GM12878 (cell line): ENCODE data around the gene ACADVL. TPM values are rescaled to one million over a fixed set of nuclear protein-coding genes. Genes with fewer than 3 reads are reported as not detected.

Experiments used
- ATAC-seq: fragments of 200-7000 bp; cut with Tn5 transposase; 3 replicates; pipeline ENCODE4 v1.9.1; 2020; ENCODE audit warnings: mild to moderate bottlenecking, moderate library complexity
- BruUV-seq: library from RNA; stranded (reverse); fragments of 400-500 nt; replicated peaks from 2 replicates; lab custom pipeline; 2021; lab: Mats Ljungman, UMichigan
- CTCF ChIA-PET: fragments of 300-600 bp; sonication (Branson Sonifier 250); formaldehyde crosslinking; extraction: SDS; loops from one replicate; lab custom pipeline; 2021; ENCODE audit warnings: inconsistent platforms; lab: Yijun Ruan, JAX
- POLR2A ChIA-PET: fragments of 350-600 bp; formaldehyde crosslinking; extraction: SDS; loops from one replicate; lab custom pipeline; 2021; ENCODE audit warnings: inconsistent platforms; lab: Charles Lee
- RAD21 ChIA-PET: fragments of 300-600 bp; sonication (Branson Sonifier 250); formaldehyde crosslinking; loops from one replicate; lab custom pipeline; 2023; ENCODE audit warnings: antibody characterized with exemption; ENCODE audit not compliant: unreplicated experiment; lab: Charles Lee
- SMC1A ChIA-PET: fragments of 300-600 bp; sonication (Branson Sonifier 250); formaldehyde crosslinking; loops from one replicate; lab custom pipeline; 2023; ENCODE audit not compliant: unreplicated experiment, uncharacterized antibody; lab: Charles Lee
- DNase-seq: peaks from one replicate; pipeline ENCODE4 v3.0.0-alpha.2; 2011; ENCODE audit warnings: low read depth, low spot score
- FAIRE-seq: peaks from 3 replicates; lab custom pipeline; 2011; peaks lifted over from hg19 to GRCh38; lab: Jason Lieb, UNC
- H2AFZ ChIP-seq: 2 replicates; pipeline ENCODE4 v1.6.0; 2011; ENCODE audit warnings: low read depth, low read length, control low read depth; ENCODE audit not compliant: control insufficient read depth
- H3K27ac ChIP-seq: 2 replicates; pipeline ENCODE4 v1.5.1; 2011; ENCODE audit warnings: control low read depth; ENCODE audit not compliant: control insufficient read depth, insufficient read depth
- H3K27me3 ChIP-seq, 2 experiments: replicated peaks in 1 of 2; 2 replicates each; pipeline versions ENCODE4 v1.6.0 to v1.6.1; 2011; ENCODE audit warnings: low read length in 1 of 2; ENCODE audit not compliant: control insufficient read depth in 2 of 2, insufficient read depth in 2 of 2
- H3K36me3 ChIP-seq, 2 experiments: 2 replicates each; pipeline ENCODE4 v1.5.1; 2011; ENCODE audit warnings: low read length in 1 of 2; ENCODE audit not compliant: control insufficient read depth in 2 of 2, insufficient read depth in 2 of 2
- H3K4me1 ChIP-seq: 2 replicates; pipeline ENCODE4 v1.6.1; 2011; ENCODE audit warnings: mild to moderate bottlenecking, low read length, moderate library complexity, mixed read lengths; ENCODE audit not compliant: control insufficient read depth, insufficient read depth
- H3K4me2 ChIP-seq: 2 replicates; pipeline ENCODE4 v1.6.0; 2011; ENCODE audit warnings: control low read depth; ENCODE audit not compliant: control insufficient read depth, insufficient read depth
- H3K4me3 ChIP-seq: fragments of 200-600 bp; sonication (generic); 2 replicates; pipeline ENCODE4 v1.5.1; 2016
- H3K79me2 ChIP-seq: 2 replicates; pipeline ENCODE4 v1.6.0; 2011; ENCODE audit warnings: low read length; ENCODE audit not compliant: control insufficient read depth, insufficient read depth
- H3K9ac ChIP-seq: 2 replicates; pipeline ENCODE4 v1.8.0; 2011; ENCODE audit warnings: low read length, control low read depth, mixed read lengths; ENCODE audit not compliant: control insufficient read depth, insufficient read depth
- H3K9me3 ChIP-seq: replicated peaks from 3 replicates; pipeline ENCODE4 v1.5.1; 2011; ENCODE audit warnings: mild to moderate bottlenecking, low read length; ENCODE audit not compliant: control insufficient read depth, insufficient read depth
- H4K20me1 ChIP-seq: 2 replicates; pipeline ENCODE4 v1.6.0; 2011; ENCODE audit not compliant: control insufficient read depth, insufficient read depth
- BMI1 ChIP-seq: fragments of 450-650 bp; IDR thresholded peaks from 2 replicates; pipeline ENCODE4 v1.6.1; 2016; ENCODE audit warnings: mild to moderate bottlenecking, moderate library complexity, borderline replicate concordance
- CREB1 ChIP-seq: IDR thresholded peaks from 2 replicates; pipeline ENCODE4 v1.6.1; 2012; ENCODE audit warnings: low read depth, mild to moderate bottlenecking, inconsistent platforms
- ESRRA ChIP-seq: IDR thresholded peaks from 2 replicates; pipeline ENCODE4 v1.6.1; 2012; ENCODE audit warnings: mild to moderate bottlenecking, low read length, improper control_type of control experiment
- IRF4 ChIP-seq: IDR thresholded peaks from 2 replicates; pipeline ENCODE4 v1.6.1; 2011; ENCODE audit warnings: low read depth, low read length
- NFYA ChIP-seq: IDR thresholded peaks from 2 replicates; pipeline ENCODE4 v1.6.1; 2011; ENCODE audit warnings: low read depth, mild to moderate bottlenecking, low read length, improper control_type of control experiment, borderline replicate concordance
- NR2C1 ChIP-seq: fragments of 450-650 bp; IDR thresholded peaks from 2 replicates; pipeline ENCODE4 v1.6.1; 2017; ENCODE audit warnings: antibody characterized with exemption, mild to moderate bottlenecking, moderate library complexity
- NR2F1 ChIP-seq: fragments of 450-650 bp; conservative IDR thresholded peaks from 2 replicates; pipeline ENCODE4 v1.6.1; 2017; ENCODE audit warnings: mild to moderate bottlenecking
- POU2F2 ChIP-seq: IDR thresholded peaks from 3 replicates; pipeline ENCODE4 v1.6.1; 2011; ENCODE audit warnings: low read depth, mild to moderate bottlenecking, low read length, borderline replicate concordance
- RAD21 ChIP-seq: IDR thresholded peaks from 2 replicates; pipeline ENCODE4 v1.6.1; 2011; ENCODE audit warnings: mild to moderate bottlenecking, low read depth, low read length, moderate library complexity; ENCODE audit not compliant: insufficient read depth
- WGBS: methylation state at CpG from one replicate; pipeline ENCODE4 v1.1.6; 2016; ENCODE audit warnings: low lambda C conversion rate; ENCODE audit not compliant: insufficient replicate concordance, insufficient coverage; ENCODE audit errors: missing lambda C conversion rate; 5-methylcytosine and 5-hydroxymethylcytosine counted together
- in situ Hi-C: fragments of 300-500 bp; cut with MboI; formaldehyde crosslinking; loops from 9 replicates; pipeline ENCODE4 v1.14.3; 2018; ENCODE audit warnings: mixed read lengths
- intact Hi-C: fragments of 100-400 bp; cut with micrococcal nuclease; formaldehyde crosslinking; loops from one replicate; pipeline ENCODE4 v1.14.2; 2022; ENCODE audit not compliant: unreplicated experiment
- polyA plus RNA-seq, 11 experiments: library from polyadenylated mRNA; depleted of rRNA in 4 of 11; unstranded in 6 of 11; stranded (reverse) in 5 of 11; fragments of >200 nt; fragmentation: Nextera tagmentation in 4 of 11; fragmentation: Illumina TruSeq in 1 of 11; extraction: Ambion mirVana in 4 of 11; extraction: Trizol in 1 of 11; gene quantifications; 1 replicate in 1 of 11; 2 replicates in 10 of 11; pipeline versions ENCODE4 v1.2.1 to v1.2.3, GENCODE V29; 2011 to 2016; ENCODE audit warnings: inconsistent platforms in 2 of 11, missing spikeins in 2 of 11, low read depth in 1 of 11
- total RNA-seq, 4 experiments: library from RNA; depleted of rRNA in 3 of 4; stranded (reverse); fragments of >200 nt in 3 of 4; fragmentation: Illumina TruSeq in 1 of 4; extraction: Trizol in 1 of 4; gene quantifications; 2 replicates each; pipeline versions ENCODE4 v1.2.1 to v1.2.3, GENCODE V29; 2013 to 2021
- TF ChIP-seq, protein P1 (sequence below): fragments of 450-650 bp; IDR thresholded peaks from 2 replicates; pipeline ENCODE4 v1.6.1; 2017; ENCODE audit warnings: mild to moderate bottlenecking
- TF ChIP-seq, protein P2 (sequence below), 3 experiments: IDR thresholded peaks in 2 of 3; conservative IDR thresholded peaks in 1 of 3; 2 replicates each; pipeline ENCODE4 v1.5.1; 2011; ENCODE audit warnings: low read depth in 3 of 3, low read length in 3 of 3, mild to moderate bottlenecking in 3 of 3, control low read depth in 2 of 3, moderate library complexity in 2 of 3, inconsistent platforms in 1 of 3, mixed read lengths in 1 of 3; ENCODE audit not compliant: control insufficient read depth in 2 of 3, insufficient read depth in 1 of 3; ENCODE audit errors: extremely low read depth in 1 of 3
- TF ChIP-seq, protein P3 (sequence below): fragments of 450-650 bp; IDR thresholded peaks from 2 replicates; pipeline ENCODE4 v1.6.1; 2017; ENCODE audit warnings: antibody characterized with exemption, mild to moderate bottlenecking, moderate library complexity

Gene ACADVL
- total and polyA plus RNA-seq, 10 of the 15 experiments (the other 5 are each of a cell fraction or from before 2014, with no cell fraction given) = 25.4 to 232 (median 180) TPM

DNA sequence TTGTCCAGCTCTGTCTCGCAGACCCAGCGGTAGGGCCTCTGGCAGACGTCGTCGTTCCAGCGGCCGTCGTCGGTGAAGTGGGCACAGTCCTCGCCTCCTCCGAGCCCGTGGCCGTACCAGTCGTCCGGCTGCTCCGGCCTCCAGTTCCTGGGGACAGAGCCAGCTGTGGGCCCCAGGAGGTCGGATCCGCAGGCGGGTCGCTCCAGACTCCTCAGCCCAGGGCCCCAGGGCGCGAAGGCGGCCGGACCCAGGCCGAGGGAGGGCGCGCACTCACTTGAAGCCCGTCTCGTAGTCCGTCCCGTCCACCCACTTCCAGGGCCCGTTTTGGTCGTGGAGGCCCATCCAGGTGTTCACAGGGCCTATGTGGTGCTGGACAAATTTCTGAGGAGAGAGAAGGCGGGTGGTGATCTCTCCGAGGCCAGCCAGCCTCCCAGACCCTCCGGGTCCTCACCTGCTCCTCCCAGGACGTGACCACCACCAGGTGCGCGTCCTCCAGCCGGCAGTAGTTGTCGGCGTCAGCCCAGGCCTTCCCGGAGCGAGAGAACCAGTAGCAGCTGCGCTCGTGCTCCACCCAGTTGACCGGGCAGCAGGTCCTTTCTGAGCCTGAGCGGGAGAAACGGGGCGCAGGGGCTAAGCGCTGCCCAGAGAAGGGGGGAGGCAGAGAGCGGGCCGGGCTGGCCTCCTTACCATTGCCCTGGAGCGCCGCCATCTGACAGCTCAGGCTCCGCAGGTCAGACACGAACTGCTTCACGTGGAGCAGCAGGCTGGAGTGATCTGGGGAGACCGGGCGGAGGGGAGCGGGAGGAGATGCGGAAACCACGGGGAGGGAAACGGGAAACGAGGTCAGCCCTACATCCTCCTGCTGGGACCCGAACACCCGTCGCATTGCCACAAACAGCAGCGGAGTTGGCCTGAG, 45.8 kb upstream of the ACADVL start:
- ChIA-PET CTCF (interaction anchor here (1.6 kb wide), 1 partner anchor 128 kb away, joined by 4 read pairs; no protein-coding TSS in a partner anchor), RAD21 (no interaction called here), SMC1A (interaction anchor here (0.6 to 1.0 kb wide), 2 partner anchors 27 to 364 kb away, joined by 3 read pairs; no protein-coding TSS in a partner anchor), POLR2A (no interaction called here)
- H4K20me1 ChIP-seq = no peaks in the 10 kb centered on the region
- in situ Hi-C loops = no loop called here
- FAIRE-seq (no peak), DNase-seq (no peak), ATAC-seq (no peak; the same call in 1 of the 3 replicates)
- no peak overlapping the region; the same call in 1 of the 2 replicates for H2AFZ ChIP-seq
- no peaks in the 10 kb centered on the region for H3K36me3 ChIP-seq
- H3K27me3 ChIP-seq = peaks cover 2 to 6% of the 10 kb centered on the region in 2 experiments; a peak in 3 of 4 replicates
- BruUV-seq = no TSS peak
- intact Hi-C loops = loop anchor here (10.0 kb wide), 1 partner anchor 259 kb away; no protein-coding TSS in a partner anchor
- peaks cover 6% of the 10 kb centered on the region for H3K4me1 ChIP-seq
- H3K4me3 ChIP-seq = no peak overlapping the region
- no peak for TF ChIP-seq NR2F1
- no peak for TF ChIP-seq CREB1
- no peak for TF ChIP-seq IRF4
- TF ChIP-seq, protein P1, sequence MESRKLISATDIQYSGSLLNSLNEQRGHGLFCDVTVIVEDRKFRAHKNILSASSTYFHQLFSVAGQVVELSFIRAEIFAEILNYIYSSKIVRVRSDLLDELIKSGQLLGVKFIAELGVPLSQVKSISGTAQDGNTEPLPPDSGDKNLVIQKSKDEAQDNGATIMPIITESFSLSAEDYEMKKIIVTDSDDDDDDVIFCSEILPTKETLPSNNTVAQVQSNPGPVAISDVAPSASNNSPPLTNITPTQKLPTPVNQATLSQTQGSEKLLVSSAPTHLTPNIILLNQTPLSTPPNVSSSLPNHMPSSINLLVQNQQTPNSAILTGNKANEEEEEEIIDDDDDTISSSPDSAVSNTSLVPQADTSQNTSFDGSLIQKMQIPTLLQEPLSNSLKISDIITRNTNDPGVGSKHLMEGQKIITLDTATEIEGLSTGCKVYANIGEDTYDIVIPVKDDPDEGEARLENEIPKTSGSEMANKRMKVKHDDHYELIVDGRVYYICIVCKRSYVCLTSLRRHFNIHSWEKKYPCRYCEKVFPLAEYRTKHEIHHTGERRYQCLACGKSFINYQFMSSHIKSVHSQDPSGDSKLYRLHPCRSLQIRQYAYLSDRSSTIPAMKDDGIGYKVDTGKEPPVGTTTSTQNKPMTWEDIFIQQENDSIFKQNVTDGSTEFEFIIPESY = no peak
- no peak for TF ChIP-seq POU2F2
- TF ChIP-seq, protein P2, sequence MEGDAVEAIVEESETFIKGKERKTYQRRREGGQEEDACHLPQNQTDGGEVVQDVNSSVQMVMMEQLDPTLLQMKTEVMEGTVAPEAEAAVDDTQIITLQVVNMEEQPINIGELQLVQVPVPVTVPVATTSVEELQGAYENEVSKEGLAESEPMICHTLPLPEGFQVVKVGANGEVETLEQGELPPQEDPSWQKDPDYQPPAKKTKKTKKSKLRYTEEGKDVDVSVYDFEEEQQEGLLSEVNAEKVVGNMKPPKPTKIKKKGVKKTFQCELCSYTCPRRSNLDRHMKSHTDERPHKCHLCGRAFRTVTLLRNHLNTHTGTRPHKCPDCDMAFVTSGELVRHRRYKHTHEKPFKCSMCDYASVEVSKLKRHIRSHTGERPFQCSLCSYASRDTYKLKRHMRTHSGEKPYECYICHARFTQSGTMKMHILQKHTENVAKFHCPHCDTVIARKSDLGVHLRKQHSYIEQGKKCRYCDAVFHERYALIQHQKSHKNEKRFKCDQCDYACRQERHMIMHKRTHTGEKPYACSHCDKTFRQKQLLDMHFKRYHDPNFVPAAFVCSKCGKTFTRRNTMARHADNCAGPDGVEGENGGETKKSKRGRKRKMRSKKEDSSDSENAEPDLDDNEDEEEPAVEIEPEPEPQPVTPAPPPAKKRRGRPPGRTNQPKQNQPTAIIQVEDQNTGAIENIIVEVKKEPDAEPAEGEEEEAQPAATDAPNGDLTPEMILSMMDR (IDR thresholded peaks at IDR 0.05 in 2 of 3, conservative IDR thresholded peaks at IDR 0.05 in 1 of 3; ENCODE audit: control insufficient read depth in 2 of 3, extremely low read depth in 1 of 3, insufficient read depth in 1 of 3, low read depth in 3 of 3, low read length in 3 of 3) = peak in 1 of 3 experiments; percentile 12; a peak in 1 of 6 replicates
- no peak for TF ChIP-seq NFYA
- TF ChIP-seq BMI1 = no peak
- TF ChIP-seq, protein P3, sequence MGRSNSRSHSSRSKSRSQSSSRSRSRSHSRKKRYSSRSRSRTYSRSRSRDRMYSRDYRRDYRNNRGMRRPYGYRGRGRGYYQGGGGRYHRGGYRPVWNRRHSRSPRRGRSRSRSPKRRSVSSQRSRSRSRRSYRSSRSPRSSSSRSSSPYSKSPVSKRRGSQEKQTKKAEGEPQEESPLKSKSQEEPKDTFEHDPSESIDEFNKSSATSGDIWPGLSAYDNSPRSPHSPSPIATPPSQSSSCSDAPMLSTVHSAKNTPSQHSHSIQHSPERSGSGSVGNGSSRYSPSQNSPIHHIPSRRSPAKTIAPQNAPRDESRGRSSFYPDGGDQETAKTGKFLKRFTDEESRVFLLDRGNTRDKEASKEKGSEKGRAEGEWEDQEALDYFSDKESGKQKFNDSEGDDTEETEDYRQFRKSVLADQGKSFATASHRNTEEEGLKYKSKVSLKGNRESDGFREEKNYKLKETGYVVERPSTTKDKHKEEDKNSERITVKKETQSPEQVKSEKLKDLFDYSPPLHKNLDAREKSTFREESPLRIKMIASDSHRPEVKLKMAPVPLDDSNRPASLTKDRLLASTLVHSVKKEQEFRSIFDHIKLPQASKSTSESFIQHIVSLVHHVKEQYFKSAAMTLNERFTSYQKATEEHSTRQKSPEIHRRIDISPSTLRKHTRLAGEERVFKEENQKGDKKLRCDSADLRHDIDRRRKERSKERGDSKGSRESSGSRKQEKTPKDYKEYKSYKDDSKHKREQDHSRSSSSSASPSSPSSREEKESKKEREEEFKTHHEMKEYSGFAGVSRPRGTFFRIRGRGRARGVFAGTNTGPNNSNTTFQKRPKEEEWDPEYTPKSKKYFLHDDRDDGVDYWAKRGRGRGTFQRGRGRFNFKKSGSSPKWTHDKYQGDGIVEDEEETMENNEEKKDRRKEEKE = no peak
- TF ChIP-seq RAD21 = peak; percentile 20; the same call in 1 of the 2 replicates
- no peak for TF ChIP-seq NR2C1
- no peak for TF ChIP-seq ESRRA
- H3K9ac ChIP-seq = no peak overlapping the region
- H3K79me2 ChIP-seq = no peaks in the 10 kb centered on the region
- 47% methylated on average over 62 of the region's 69 CpGs for WGBS
- no peaks in the 10 kb centered on the region; the same call in 2 of the 3 replicates for H3K9me3 ChIP-seq
- no peak overlapping the region for H3K4me2 ChIP-seq
- no peak overlapping the region for H3K27ac ChIP-seq
